Measurements from ENCODE around the gene PRAMEF12.
"Not testable (repeated sequence)": the region's sequence is repeated elsewhere in the genome, so short reads cannot be mapped to it uniquely, and the experiment has no call there.

PRAMEF12 gene

GRCh38 chr1:12770620-12771019, 2.9 kb upstream of the PRAMEF12 start:
- 0 out of 2 replicates have a peak, but pooled peaks cover 7% of the 10 kb centered on the region for H3K9me3 ChIP-seq (ENCODE audit: insufficient read depth, low read depth, low read length)
- 94% methylated on average over 2 of the region's 2 CpGs for WGBS
- H3K36me3 ChIP-seq (ENCODE audit: insufficient read depth, low read length) = no peaks in the 10 kb centered on the region
- no peaks in the 10 kb centered on the region for H3K4me1 ChIP-seq (ENCODE audit: insufficient read depth, low read length)
- no peak overlapping the region for H3K27ac ChIP-seq (ENCODE audit: low read depth, low read length)
- H3K4me3 ChIP-seq (ENCODE audit: low read length) = no peak overlapping the region
- H3K9ac ChIP-seq (ENCODE audit: low read depth, low read length) = no peak overlapping the region
- no peaks in the 10 kb centered on the region for H3K27me3 ChIP-seq (ENCODE audit: insufficient read depth, low read length)

GRCh38 chr1:12771186-12771585, 2.4 kb upstream of the PRAMEF12 start:
- Histone ChIP-seq H3K4me3 (ENCODE audit: low read length) (no peak overlapping the region), H3K27ac (ENCODE audit: low read depth, low read length) (no peak overlapping the region), H3K4me1 (ENCODE audit: insufficient read depth, low read length) (no peaks in the 10 kb centered on the region), H3K36me3 (ENCODE audit: insufficient read depth, low read length) (no peaks in the 10 kb centered on the region), H3K27me3 (ENCODE audit: insufficient read depth, low read length) (no peaks in the 10 kb centered on the region), H3K9me3 (ENCODE audit: insufficient read depth, low read depth, low read length) (0 out of 2 replicates have a peak, but pooled peaks cover 7% of the 10 kb centered on the region), H3K9ac (ENCODE audit: low read depth, low read length) (no peak overlapping the region)
- WGBS = 90% methylated on average over 5 of the region's 5 CpGs

- Histone ChIP-seq H3K9ac (ENCODE audit: low read depth, low read length) (no peak overlapping the region), H3K36me3 (ENCODE audit: insufficient read depth, low read length) (no peaks in the 10 kb centered on the region), H3K4me1 (ENCODE audit: insufficient read depth, low read length) (no peaks in the 10 kb centered on the region), H3K9me3 (ENCODE audit: insufficient read depth, low read depth, low read length) (0 out of 2 replicates have a peak, but pooled peaks cover 7% of the 10 kb centered on the region), H3K27ac (ENCODE audit: low read depth, low read length) (no peak overlapping the region), H3K27me3 (ENCODE audit: insufficient read depth, low read length) (no peaks in the 10 kb centered on the region), H3K4me3 (ENCODE audit: low read length) (no peak overlapping the region)
- WGBS = 96% methylated on average over 5 of the region's 5 CpGs
These were observed 1.0 kb upstream of the PRAMEF12 start for GRCh38 chr1:12772520-12772919.

DNA sequence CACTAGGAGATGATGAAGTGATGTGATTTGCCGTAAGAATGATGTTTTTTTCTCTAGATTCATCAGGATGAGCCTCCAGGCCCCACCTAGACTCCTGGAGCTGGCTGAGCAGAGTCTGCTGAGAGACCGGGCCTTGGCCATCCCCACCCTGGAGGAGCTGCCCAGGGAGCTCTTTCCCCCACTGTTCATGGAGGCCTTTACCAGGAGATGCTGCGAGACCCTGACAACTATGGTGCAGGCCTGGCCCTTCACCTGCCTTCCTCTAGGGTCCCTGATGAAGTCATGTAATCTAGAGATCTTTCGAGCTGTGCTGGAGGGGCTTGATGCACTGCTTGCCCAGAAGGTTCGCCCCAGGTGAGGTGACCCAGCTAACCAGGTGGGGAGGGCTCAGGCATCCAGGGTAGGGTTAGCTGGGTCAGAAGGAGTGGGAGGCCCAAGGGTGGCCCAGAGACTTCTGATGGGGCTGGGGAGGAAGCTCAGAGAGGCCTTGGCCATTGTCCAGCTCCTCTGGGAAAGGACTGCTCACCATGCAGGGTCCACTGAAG, 1.3 kb downstream of the PRAMEF12 start:
- H3K4me1 ChIP-seq (ENCODE audit: insufficient read depth, low read length) = no peaks in the 10 kb centered on the region
- 92% methylated on average over 5 of the region's 5 CpGs for WGBS
- 0 out of 2 replicates have a peak, but pooled peaks cover 7% of the 10 kb centered on the region for H3K9me3 ChIP-seq (ENCODE audit: insufficient read depth, low read depth, low read length)
- H3K36me3 ChIP-seq (ENCODE audit: insufficient read depth, low read length) = no peaks in the 10 kb centered on the region
- H3K27me3 ChIP-seq (ENCODE audit: insufficient read depth, low read length) = no peaks in the 10 kb centered on the region
- no peak overlapping the region for H3K4me3 ChIP-seq (ENCODE audit: low read length)
- no peak overlapping the region for H3K27ac ChIP-seq (ENCODE audit: low read depth, low read length)
- H3K9ac ChIP-seq (ENCODE audit: low read depth, low read length) = no peak overlapping the region

- H3K36me3 ChIP-seq (ENCODE audit: insufficient read depth, low read length) = no peaks in the 10 kb centered on the region
- 0 out of 2 replicates have a peak, but pooled peaks cover 7% of the 10 kb centered on the region for H3K9me3 ChIP-seq (ENCODE audit: insufficient read depth, low read depth, low read length)
- no peaks in the 10 kb centered on the region for H3K4me1 ChIP-seq (ENCODE audit: insufficient read depth, low read length)
- no peaks in the 10 kb centered on the region for H3K27me3 ChIP-seq (ENCODE audit: insufficient read depth, low read length)
- 92% methylated on average over 8 of the region's 8 CpGs for WGBS
- no peak overlapping the region for H3K9ac ChIP-seq (ENCODE audit: low read depth, low read length)
- no peak overlapping the region for H3K27ac ChIP-seq (ENCODE audit: low read depth, low read length)
- no peak overlapping the region for H3K4me3 ChIP-seq (ENCODE audit: low read length)
These were observed 1.9 kb downstream of the PRAMEF12 start for GRCh38 chr1:12775443-12775842.

DNA sequence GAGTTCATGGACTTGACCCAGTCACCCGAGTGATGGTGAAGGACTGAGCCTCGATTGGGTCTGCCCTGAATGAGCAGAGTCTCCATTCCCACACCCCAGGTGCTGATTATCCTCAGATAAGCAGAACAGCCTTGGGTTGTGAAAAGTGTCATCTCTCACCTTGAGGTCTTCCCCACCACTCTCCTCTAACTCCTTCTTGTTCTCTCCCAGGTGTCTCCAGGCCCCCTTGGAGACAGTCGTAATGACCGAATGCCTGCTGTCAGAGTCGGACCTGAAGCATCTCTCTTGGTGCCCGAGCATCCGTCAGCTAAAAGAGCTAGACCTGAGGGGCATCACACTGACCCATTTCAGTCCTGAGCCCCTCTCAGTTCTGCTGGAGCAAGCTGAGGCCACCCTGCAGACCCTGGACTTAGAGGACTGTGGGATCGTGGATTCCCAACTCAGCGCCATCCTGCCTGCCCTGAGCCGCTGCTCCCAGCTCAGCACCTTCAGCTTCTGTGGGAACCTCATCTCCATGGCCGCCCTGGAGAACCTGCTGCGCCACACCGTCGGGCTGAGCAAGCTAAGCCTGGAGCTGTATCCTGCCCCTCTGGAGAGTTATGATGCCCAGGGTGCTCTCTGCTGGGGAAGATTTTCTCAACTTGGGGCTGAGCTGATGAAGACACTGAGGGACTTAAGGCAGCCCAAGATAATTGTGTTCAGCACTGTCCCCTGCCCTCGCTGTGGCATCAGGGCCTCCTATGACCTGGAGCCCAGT, 3.4 kb downstream of the PRAMEF12 start:
- Histone ChIP-seq H3K27ac (ENCODE audit: low read depth, low read length) (no peak overlapping the region), H3K27me3 (ENCODE audit: insufficient read depth, low read length) (no peaks in the 10 kb centered on the region), H3K4me3 (ENCODE audit: low read length) (no peak overlapping the region), H3K36me3 (ENCODE audit: insufficient read depth, low read length) (no peaks in the 10 kb centered on the region), H3K9me3 (ENCODE audit: insufficient read depth, low read depth, low read length) (0 out of 2 replicates have a peak, but pooled peaks cover 7% of the 10 kb centered on the region), H3K9ac (ENCODE audit: low read depth, low read length) (no peak overlapping the region), H3K4me1 (ENCODE audit: insufficient read depth, low read length) (peaks cover 3% of the 10 kb centered on the region)
- WGBS = 93% methylated on average over 15 of the region's 15 CpGs

DNA sequence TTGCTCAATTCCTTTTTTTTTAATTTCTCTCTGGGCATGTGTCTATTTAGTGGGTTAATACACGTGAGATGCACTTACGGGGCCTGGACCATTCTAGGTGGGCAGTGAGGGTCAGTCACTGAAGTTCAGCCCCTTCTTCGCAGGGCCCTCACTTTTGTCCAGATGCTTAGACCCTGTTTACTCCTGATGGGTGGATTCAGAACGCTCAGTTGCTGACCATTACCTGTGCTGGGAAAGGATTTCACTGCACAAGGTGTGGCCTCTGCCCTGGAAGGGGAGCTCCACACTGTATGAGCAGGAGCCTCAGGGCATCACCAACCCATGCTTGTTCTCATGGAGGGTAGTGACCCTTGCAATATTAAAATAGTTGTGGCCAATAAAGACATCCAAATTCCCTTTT, 4.5 kb downstream of the PRAMEF12 start:
- Histone ChIP-seq H3K27ac (ENCODE audit: low read depth, low read length) (no peak overlapping the region), H3K4me3 (ENCODE audit: low read length) (no peak overlapping the region), H3K36me3 (ENCODE audit: insufficient read depth, low read length) (no peaks in the 10 kb centered on the region), H3K9me3 (ENCODE audit: insufficient read depth, low read depth, low read length) (0 out of 2 replicates have a peak, but pooled peaks cover 7% of the 10 kb centered on the region), H3K27me3 (ENCODE audit: insufficient read depth, low read length) (no peaks in the 10 kb centered on the region), H3K9ac (ENCODE audit: low read depth, low read length) (no peak overlapping the region), H3K4me1 (ENCODE audit: insufficient read depth, low read length) (peaks cover 5% of the 10 kb centered on the region)
- WGBS = 91% methylated on average over 4 of the region's 4 CpGs

DNA sequence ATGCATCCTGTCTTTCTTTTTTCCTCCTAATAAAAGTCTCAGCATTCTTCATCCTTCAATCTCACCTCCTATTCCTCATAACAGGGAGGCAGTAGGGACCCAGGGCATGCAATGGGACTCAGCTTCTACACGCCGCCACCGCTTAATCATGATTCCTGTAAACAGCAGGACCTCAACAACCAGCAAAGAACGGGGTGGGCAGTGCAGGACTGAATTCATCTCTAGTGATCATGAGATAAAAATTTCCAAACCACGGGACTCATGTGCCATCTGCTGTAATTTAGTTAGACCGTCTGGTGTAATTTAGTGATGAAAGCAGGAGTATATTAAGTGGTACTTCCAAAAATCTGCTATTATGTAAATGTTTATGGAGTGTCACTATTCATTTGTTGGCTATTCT, 5.4 kb downstream of the PRAMEF12 start:
- 0 out of 2 replicates have a peak, but pooled peaks cover 7% of the 10 kb centered on the region for H3K9me3 ChIP-seq (ENCODE audit: insufficient read depth, low read depth, low read length)
- H3K27ac ChIP-seq (ENCODE audit: low read depth, low read length) = no peak overlapping the region
- no peak overlapping the region for H3K9ac ChIP-seq (ENCODE audit: low read depth, low read length)
- no peak overlapping the region for H3K4me3 ChIP-seq (ENCODE audit: low read length)
- 93% methylated on average over 6 of the region's 6 CpGs for WGBS
- no peaks in the 10 kb centered on the region for H3K27me3 ChIP-seq (ENCODE audit: insufficient read depth, low read length)
- no peaks in the 10 kb centered on the region for H3K36me3 ChIP-seq (ENCODE audit: insufficient read depth, low read length)
- H3K4me1 ChIP-seq (ENCODE audit: insufficient read depth, low read length) = peaks cover 5% of the 10 kb centered on the region

DNA sequence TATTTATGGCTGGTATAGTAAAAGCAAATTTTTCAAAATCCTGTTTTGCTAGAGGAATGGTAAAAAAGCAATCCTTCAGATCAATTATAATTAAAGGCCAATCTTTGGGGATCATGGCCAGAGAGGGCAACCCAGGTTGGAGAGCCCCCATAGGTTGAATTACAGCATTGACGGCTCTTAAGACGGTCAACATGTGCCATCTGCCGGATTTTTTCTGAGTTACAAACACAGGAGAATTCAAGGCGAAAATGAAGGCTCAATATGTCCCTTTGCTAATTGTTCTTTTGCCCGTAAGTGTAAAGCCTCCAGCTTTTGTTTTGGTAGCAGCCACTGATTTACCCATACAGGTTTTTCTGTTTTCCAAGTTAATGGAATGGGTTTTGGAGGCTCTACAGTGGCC, 8.0 kb downstream of the PRAMEF12 start:
- not testable (repeated sequence) for H3K36me3 ChIP-seq (ENCODE audit: insufficient read depth, low read length); H3K9ac ChIP-seq (ENCODE audit: low read depth, low read length); H3K27ac ChIP-seq (ENCODE audit: low read depth, low read length); H3K27me3 ChIP-seq (ENCODE audit: insufficient read depth, low read length); H3K4me1 ChIP-seq (ENCODE audit: insufficient read depth, low read length); H3K4me3 ChIP-seq (ENCODE audit: low read length)
- peaks cover 15% of the 10 kb centered on the region for H3K9me3 ChIP-seq (ENCODE audit: insufficient read depth, low read depth, low read length)
- WGBS = 30% methylated on average over 4 of the region's 5 CpGs

DNA sequence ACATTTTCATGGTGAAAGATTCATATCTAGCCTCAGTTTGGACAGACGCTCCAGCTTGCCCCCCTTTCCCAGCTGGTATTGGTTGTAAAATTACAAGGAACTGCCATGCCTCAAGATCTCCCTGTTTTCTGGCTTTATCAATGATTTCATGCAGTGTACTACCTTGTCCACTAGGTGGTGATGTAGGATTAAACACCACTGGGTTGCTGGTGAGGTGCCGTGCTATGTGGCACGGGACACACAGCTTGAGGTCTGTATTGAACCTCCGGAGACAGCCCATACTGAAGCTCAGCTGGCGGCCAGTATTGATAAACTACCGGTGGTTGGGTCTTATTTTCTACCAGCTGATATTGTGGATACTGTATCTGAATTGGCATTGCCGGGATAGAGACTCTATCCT, 10.2 kb downstream of the PRAMEF12 start:
- H3K9ac ChIP-seq (ENCODE audit: low read depth, low read length); H3K27ac ChIP-seq (ENCODE audit: low read depth, low read length); H3K36me3 ChIP-seq (ENCODE audit: insufficient read depth, low read length); H3K27me3 ChIP-seq (ENCODE audit: insufficient read depth, low read length); H3K4me1 ChIP-seq (ENCODE audit: insufficient read depth, low read length); H3K4me3 ChIP-seq (ENCODE audit: low read length): not testable (repeated sequence)
- WGBS = 52% methylated on average over 6 of the region's 7 CpGs
- peaks cover 22% of the 10 kb centered on the region for H3K9me3 ChIP-seq (ENCODE audit: insufficient read depth, low read depth, low read length)

DNA sequence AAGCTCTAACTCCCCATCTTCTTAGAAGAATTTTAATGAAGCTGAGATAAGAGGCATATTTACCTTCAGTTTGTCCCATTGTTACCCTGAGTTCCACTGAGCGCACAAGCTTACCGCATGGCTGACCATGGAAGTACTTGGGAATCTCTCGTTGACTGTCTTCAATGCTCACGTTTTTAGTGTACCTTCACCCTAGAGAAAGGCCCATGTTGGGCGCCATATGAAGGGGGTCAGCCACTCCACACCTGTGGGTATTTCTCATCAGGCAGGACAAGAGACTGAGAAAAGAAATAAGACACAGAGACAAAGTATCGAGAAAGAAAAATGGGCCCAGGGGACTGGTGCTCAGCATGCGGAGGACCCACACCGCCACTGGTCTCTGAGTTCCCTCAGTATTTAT, 11.2 kb downstream of the PRAMEF12 start:
- not testable (repeated sequence) for H3K4me1 ChIP-seq (ENCODE audit: insufficient read depth, low read length); H3K9ac ChIP-seq (ENCODE audit: low read depth, low read length); H3K36me3 ChIP-seq (ENCODE audit: insufficient read depth, low read length); H3K27me3 ChIP-seq (ENCODE audit: insufficient read depth, low read length); H3K27ac ChIP-seq (ENCODE audit: low read depth, low read length); H3K4me3 ChIP-seq (ENCODE audit: low read length)
- 93% methylated on average over 5 of the region's 8 CpGs for WGBS
- peaks cover 22% of the 10 kb centered on the region for H3K9me3 ChIP-seq (ENCODE audit: insufficient read depth, low read depth, low read length)
